DND-41 (cell line): ENCODE results near the gene RCAN1.

ENCODE experiments used
- ATAC-seq: fragments of 200-7000 bp; cut with Tn5 transposase; 3 replicates; pipeline ENCODE4 v1.9.1; 2021; ENCODE audit warnings: low read depth; ENCODE audit not compliant: insufficient read depth
- DNase-seq: peaks from one replicate; pipeline ENCODE4 v3.0.0-alpha.2; 2020
- H2AFZ ChIP-seq: 2 replicates; pipeline ENCODE4 v1.6.0; 2012; ENCODE audit warnings: low read depth, low read length
- H3K27ac ChIP-seq: 2 replicates; pipeline ENCODE4 v1.5.1; 2012; ENCODE audit warnings: low read length, inconsistent platforms
- H3K27me3 ChIP-seq: fragments of 200-600 bp; sonication (generic); 2 replicates; pipeline ENCODE4 v1.6.0; 2012; ENCODE audit warnings: low read length, mild to moderate bottlenecking, inconsistent platforms; ENCODE audit not compliant: insufficient read depth, poor library complexity
- H3K36me3 ChIP-seq: 2 replicates; pipeline ENCODE4 v1.5.1; 2012; ENCODE audit warnings: low read length, inconsistent platforms; ENCODE audit not compliant: insufficient read depth
- H3K4me1 ChIP-seq: 2 replicates; pipeline ENCODE4 v1.5.1; 2012; ENCODE audit warnings: mild to moderate bottlenecking, low read length; ENCODE audit not compliant: insufficient read depth
- H3K4me2 ChIP-seq: 2 replicates; pipeline ENCODE4 v1.6.0; 2012; ENCODE audit warnings: mild to moderate bottlenecking, moderate library complexity, low read length, inconsistent platforms; ENCODE audit not compliant: insufficient read depth
- H3K4me3 ChIP-seq, 2 experiments: fragments of 200-600 bp in 1 of 2; shearing (Covaris generic) in 1 of 2; 2 replicates each; pipeline ENCODE4 v1.5.1; 2012 to 2016; ENCODE audit warnings: inconsistent platforms in 2 of 2, low read length in 2 of 2, mild to moderate bottlenecking in 2 of 2, low read depth in 1 of 2, moderate library complexity in 1 of 2
- H3K79me2 ChIP-seq: 2 replicates; pipeline ENCODE4 v1.6.0; 2012; ENCODE audit warnings: low read length, inconsistent platforms; ENCODE audit not compliant: insufficient read depth
- H3K9ac ChIP-seq: 2 replicates; pipeline ENCODE4 v1.6.0; 2012; ENCODE audit warnings: low read depth, mild to moderate bottlenecking, inconsistent platforms, low read length, moderate library complexity
- H3K9me3 ChIP-seq: 2 replicates; pipeline ENCODE4 v1.5.1; 2012; ENCODE audit warnings: low read length, moderate library complexity, mild to moderate bottlenecking, inconsistent platforms; ENCODE audit not compliant: insufficient read depth, severe bottlenecking
- H4K20me1 ChIP-seq: 2 replicates; pipeline ENCODE4 v1.6.0; 2012; ENCODE audit warnings: low read length; ENCODE audit not compliant: insufficient read depth
- EZH2 ChIP-seq: IDR thresholded peaks from 3 replicates; pipeline ENCODE4 v1.6.1; 2012; ENCODE audit warnings: borderline replicate concordance, low read depth, mild to moderate bottlenecking, moderate library complexity, low read length, inconsistent platforms; ENCODE audit not compliant: severe bottlenecking
- TF ChIP-seq, protein P1 (sequence below): IDR thresholded peaks from 2 replicates; pipeline ENCODE4 v1.5.1; 2012; ENCODE audit warnings: borderline replicate concordance, low read length, moderate library complexity, mild to moderate bottlenecking; ENCODE audit not compliant: poor library complexity, severe bottlenecking; ENCODE audit errors: extremely low read depth

Gene RCAN1

DNA sequence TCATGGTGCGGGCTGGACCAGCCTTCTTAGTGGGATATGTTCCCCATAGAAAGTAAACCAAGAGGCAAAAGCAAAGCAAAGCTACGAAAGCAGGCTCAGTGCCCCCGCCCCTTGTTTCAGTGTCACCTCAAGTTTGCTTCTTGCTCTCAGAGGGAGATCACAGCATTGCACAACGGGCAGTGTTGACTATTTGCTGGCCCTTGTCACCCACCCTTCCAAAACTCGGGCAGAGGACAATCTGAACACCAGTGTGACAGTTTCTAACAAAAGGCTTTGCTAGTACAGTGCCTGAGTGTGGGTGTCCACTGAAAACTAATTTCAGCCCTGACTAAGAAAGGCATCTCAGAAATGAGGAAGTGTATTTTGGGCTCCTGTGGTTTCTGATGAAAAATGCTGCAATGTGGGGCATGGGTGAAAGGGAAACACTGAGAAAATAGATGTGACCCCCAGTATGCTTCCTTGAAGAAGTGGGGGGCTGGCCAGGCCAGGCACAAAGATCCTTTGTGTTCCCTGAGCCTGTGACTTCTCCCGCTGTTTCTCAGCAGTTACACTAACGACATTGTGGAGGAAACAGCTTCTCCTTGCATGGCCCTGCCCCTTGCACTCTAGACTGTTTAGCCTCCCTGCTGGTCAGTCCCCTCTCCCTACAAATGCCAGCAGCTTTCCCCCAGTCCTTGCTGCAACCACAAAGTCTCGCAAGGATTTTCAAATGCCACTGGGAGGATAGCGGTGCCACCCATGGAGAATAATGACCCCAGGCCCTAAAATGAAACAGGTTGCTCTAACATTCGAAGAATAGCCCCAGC lies 69.6 kb downstream of the RCAN1 start:
- ATAC-seq = no peak
- Histone ChIP-seq H3K79me2 (peaks cover 18% of the 10 kb centered on the region), H3K9ac (no peak overlapping the region), H2AFZ (no peak overlapping the region), H3K36me3 (no peaks in the 10 kb centered on the region; the same call in 1 of the 2 replicates), H3K27ac (no peak overlapping the region; the same call in 1 of the 2 replicates), H3K9me3 (no peaks in the 10 kb centered on the region), H3K4me2 (no peak overlapping the region), H4K20me1 (no peaks in the 10 kb centered on the region), H3K27me3 (no peaks in the 10 kb centered on the region), H3K4me1 (no peaks in the 10 kb centered on the region), H3K4me3 (no peak overlapping the region)
- DNase-seq = no peak
- TF ChIP-seq EZH2 = no peak
- TF ChIP-seq, protein P1, sequence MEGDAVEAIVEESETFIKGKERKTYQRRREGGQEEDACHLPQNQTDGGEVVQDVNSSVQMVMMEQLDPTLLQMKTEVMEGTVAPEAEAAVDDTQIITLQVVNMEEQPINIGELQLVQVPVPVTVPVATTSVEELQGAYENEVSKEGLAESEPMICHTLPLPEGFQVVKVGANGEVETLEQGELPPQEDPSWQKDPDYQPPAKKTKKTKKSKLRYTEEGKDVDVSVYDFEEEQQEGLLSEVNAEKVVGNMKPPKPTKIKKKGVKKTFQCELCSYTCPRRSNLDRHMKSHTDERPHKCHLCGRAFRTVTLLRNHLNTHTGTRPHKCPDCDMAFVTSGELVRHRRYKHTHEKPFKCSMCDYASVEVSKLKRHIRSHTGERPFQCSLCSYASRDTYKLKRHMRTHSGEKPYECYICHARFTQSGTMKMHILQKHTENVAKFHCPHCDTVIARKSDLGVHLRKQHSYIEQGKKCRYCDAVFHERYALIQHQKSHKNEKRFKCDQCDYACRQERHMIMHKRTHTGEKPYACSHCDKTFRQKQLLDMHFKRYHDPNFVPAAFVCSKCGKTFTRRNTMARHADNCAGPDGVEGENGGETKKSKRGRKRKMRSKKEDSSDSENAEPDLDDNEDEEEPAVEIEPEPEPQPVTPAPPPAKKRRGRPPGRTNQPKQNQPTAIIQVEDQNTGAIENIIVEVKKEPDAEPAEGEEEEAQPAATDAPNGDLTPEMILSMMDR = no peak

DNA sequence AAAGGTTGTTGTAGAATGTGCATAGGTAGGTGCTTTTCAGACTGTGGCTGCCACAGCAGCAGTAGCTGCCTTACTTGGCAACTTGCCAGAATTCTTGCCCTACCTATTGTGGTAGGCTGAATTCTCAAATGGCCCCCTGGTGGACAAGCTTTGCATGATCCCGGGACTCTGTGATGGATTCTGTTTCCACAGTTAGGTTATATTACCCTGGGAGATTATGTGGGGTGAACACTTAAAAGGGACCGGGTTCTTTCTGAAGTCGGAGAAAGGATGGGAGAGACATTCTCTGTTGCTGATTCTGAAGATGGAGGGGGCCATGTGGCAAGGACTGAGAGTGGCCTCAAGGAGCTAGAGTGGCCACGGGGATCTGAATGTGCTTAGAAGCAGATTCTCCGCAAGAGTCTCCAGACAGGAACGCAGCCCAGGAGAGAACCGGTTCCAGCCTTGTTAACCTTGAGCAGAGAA lies 70.8 kb downstream of the RCAN1 start:
- no peaks in the 10 kb centered on the region for H4K20me1 ChIP-seq
- H3K9me3 ChIP-seq = no peaks in the 10 kb centered on the region
- TF ChIP-seq, protein P1 = peak; percentile 53
- no peak for TF ChIP-seq EZH2
- no peaks in the 10 kb centered on the region; the same call in 1 of the 2 replicates for H3K36me3 ChIP-seq
- H3K4me2 ChIP-seq = no peak overlapping the region
- H3K27me3 ChIP-seq = no peaks in the 10 kb centered on the region
- ATAC-seq (0 out of 3 replicates have a peak, but pooled peaks have one; percentile 56), DNase-seq (peak; percentile 45)
- no peak overlapping the region for H3K4me3 ChIP-seq
- H3K27ac ChIP-seq = no peak overlapping the region
- no peaks in the 10 kb centered on the region for H3K4me1 ChIP-seq
- H2AFZ ChIP-seq = no peak overlapping the region
- no peak overlapping the region for H3K9ac ChIP-seq
- peaks cover 19% of the 10 kb centered on the region for H3K79me2 ChIP-seq

DNA sequence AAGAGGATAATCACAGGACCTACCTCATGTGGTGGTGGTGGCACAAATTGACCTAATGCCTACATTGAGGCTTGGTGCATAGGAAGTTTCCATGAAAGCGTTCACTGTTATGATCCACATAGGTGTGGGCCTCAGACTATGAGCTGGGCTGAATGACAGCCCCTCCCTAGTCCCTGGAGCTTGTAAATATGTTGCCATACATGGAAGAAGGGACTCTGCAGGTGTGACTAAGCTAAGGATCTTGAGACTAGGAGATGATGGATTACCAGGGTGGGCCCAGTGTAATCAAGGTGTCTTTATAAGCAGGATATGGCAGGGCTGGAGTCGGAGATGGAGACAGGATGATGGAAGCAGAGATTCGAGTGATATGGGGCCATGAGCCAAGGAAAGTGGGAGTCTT lies 71.9 kb downstream of the RCAN1 start:
- Histone ChIP-seq H3K79me2 (peaks cover 19% of the 10 kb centered on the region), H3K4me1 (no peaks in the 10 kb centered on the region), H3K4me3 (no peak overlapping the region), H3K4me2 (no peak overlapping the region), H4K20me1 (no peaks in the 10 kb centered on the region), H3K36me3 (no peaks in the 10 kb centered on the region; the same call in 1 of the 2 replicates), H3K27me3 (no peaks in the 10 kb centered on the region), H3K27ac (no peak overlapping the region), H2AFZ (no peak overlapping the region), H3K9ac (no peak overlapping the region), H3K9me3 (no peaks in the 10 kb centered on the region)
- TF ChIP-seq, protein P1 = no peak
- no peak for TF ChIP-seq EZH2
- DNase-seq (no peak), ATAC-seq (no peak)
